GF-D8 (cell line): ENCODE data around the gene FOXC2.

Experiments used
- DNase-seq: peaks from one replicate; lab custom pipeline; 2025; lab: John Stamatoyannopoulos, UW

The FOXC2 gene

DNA sequence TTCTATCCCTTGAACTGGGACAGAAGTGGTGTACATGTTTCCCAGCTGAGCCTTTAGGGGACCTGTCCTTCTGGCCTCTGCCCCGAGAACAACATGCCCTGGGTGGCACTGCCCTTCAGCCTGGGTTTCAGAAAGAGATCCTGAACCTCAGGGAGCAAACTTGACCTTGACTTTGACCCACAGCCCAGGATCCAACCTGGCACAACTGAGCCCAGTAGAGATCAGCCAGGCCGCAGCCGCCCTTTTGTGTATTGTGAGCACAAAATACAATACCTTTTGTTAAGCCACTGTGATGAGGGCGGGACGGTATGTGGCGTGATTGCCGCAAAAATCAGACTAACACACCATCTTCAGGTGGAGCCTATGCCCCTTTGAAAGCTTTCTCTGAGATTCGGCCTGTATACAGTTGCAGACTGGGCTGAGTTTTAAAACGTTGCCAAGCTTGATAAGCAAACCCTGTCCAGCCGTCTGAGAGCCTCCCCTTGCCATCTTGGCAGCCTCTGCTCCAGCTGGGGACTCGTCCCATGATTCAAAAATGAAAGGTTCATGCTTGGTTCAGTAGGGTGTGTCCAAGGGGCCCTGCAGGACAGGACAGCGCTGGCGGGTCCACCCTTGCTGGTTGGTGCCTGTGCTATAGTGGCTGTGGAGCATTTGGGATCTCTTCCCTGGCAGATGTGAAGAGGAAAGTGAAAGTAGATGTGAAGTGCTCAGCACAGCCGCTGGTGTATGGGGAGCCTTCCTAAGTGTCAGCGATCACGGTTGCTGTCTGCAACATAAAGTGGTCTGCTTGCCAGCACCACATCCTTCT lies 52.0 kb downstream of the FOXC2 start:
- no peak for DNase-seq
